Right renal pelvis (tissue), 4 donors: Measurements from ENCODE around the gene FEM1C. TPM values are rescaled to one million over a fixed set of nuclear protein-coding genes. Genes with fewer than 3 reads are reported as not detected.

Experiments
- DNase-seq, 4 donors: peaks; one replicate each; pipeline ENCODE4 v3.0.0-alpha.2; 2013; ENCODE audit warnings: low read depth in 4 of 4, low spot score in 3 of 4, missing footprints in 1 of 4
- polyA plus RNA-seq, 4 donors: library from polyadenylated mRNA; unstranded; fragments of 120-200 nt; gene quantifications; one replicate each; pipeline ENCODE4 v1.2.1, GENCODE V29; 2013; ENCODE audit not compliant: insufficient read length in 4 of 4

Gene FEM1C
- polyA plus RNA-seq, 4 donors: 18.9 to 25.8 (median 24.9) TPM

DNA sequence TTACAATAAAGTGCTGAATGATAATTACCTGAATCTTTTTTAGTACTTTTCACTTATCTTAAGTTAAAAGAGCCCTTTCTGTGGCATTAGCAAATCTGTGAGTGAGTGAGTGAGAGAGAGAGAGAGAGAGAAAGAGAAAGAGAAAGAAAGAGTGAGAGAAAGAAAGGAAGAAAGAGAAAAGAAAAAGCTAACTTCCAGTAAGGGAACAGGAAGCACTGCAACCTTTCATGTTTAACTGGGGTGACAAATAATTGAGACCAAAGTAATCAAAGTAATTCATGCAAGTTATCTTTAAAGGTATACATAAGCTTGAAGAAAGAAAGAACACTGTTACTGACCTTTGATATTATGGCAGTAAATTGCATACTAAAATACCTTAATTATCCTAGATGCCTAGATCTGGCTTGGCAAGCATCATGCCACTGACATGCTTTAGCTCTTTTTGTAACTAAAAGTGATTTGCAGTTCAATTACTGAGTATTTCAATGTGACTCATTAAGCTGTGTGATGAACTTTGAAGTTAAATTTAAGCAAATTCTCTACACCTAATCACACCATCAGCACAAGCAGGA lies 21.7 kb downstream of the FEM1C start:
- DNase-seq: no peak

DNA sequence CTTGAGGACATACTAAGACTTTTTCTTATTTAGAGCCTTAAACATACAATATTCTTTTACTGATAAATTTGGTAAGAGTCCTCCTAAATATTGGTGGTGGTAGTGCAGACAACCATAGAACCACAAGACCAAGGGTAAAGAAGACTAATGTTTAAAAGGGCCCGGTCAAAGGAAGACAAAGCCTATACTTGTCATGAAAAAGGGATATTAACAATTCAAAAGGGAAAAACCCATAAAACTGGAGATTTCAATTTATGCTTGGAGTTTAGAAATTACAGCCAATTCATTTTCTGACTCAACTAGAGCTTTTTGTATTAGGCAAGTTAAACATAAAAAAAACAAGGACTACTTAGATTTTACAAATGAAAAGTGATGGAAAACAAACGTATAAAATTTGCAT lies 24.4 kb downstream of the FEM1C start:
- no peak for DNase-seq

DNA sequence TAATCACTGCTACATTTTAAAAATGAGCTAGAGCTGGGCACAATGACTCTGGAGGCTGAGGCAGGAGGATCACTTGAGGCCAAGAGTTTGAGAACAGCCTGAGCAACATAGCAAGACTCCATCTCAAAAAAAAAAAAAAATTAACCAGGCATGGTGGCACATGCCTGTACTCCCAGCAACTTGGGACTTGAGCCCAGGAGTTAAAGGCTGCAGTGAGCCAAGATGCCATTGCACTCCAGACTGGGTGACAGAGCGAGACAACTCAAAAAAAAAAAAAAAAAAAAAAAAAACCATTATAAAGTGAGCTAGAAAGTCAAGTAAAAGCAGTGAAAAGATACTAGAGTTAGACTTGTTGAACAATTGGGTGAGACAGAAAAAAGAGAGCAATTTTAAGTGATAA lies 28.2 kb downstream of the FEM1C start:
- no peak for DNase-seq

- no peak for DNase-seq
These were observed 30.4 kb downstream of the FEM1C start for GRCh38 chr5:115514220-115514619.

GRCh38 chr5:115511632-115512031 lies 32.9 kb downstream of the FEM1C start:
- DNase-seq: no peak

DNA sequence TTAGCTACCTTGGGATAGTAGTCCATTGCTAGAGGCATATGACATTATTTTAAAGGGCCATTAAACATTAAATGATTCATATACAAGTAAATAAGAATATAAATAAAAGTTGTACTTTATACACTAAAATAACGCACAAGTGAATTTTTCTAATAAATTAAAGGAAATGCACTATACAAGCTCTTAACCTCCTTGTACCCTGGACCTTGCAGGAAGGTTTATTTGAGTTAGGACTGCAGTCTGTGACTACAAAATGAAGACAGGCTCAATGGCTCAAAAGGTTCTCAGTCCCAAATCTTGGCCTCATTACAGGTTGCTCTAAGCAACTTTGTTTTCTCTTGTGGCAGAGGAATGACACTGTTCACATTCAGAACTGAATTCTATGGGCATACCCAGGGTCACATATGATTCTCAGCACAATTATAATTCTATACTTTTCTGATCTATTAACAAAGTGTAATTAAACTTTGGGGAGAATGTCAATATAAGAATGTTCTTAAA lies 34.4 kb downstream of the FEM1C start:
- DNase-seq: no peak

- no peak for DNase-seq
These were observed 35.0 kb downstream of the FEM1C start for GRCh38 chr5:115509547-115509946.

GRCh38 chr5:115507681-115508080 lies 36.9 kb downstream of the FEM1C start:
- DNase-seq: peak in 1 of 4 donors; percentile 36

DNA sequence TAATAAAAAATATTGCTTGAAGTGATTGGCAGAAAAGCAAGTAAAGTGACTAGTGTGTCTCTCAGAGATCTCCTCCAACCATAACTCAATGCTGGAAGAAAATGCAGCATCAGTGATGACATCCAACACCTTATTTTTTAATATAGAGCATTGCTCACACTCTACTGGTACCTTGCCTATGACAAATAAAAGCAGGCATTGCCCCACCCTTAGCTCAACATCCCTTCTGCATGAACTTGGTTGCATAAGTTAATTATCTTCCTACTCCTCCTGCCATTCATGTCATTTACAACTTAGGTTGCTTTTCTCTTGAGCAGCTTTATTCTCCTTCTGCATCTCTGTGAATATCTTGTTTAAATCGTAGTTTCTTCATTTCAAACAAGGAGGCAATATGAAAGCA lies 41.2 kb downstream of the FEM1C start:
- no peak for DNase-seq

GRCh38 chr5:115501464-115502210 lies 42.9 kb downstream of the FEM1C start:
- no peak for DNase-seq

DNA sequence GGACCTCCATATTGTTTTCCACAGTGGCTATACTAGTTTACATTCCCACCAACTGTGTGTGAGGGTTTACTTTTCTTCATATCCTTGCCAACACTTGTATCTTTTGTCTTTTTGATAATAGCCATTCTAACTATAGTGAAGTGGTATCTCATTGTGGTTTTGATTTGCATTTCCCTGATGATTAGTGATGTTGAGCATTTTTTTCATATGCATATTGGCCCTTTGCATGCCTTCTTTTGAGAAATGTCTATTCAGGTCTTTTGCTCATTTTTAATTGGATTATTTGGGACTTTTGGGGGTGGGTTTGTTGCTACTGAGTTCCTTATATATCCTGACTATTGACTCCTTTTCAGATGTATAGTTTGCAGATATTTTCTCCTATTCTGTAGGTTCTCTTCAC lies 44.4 kb downstream of the FEM1C start:
- no peak for DNase-seq

GRCh38 chr5:115496936-115497576 lies 47.5 kb downstream of the FEM1C start:
- DNase-seq: no peak

DNA sequence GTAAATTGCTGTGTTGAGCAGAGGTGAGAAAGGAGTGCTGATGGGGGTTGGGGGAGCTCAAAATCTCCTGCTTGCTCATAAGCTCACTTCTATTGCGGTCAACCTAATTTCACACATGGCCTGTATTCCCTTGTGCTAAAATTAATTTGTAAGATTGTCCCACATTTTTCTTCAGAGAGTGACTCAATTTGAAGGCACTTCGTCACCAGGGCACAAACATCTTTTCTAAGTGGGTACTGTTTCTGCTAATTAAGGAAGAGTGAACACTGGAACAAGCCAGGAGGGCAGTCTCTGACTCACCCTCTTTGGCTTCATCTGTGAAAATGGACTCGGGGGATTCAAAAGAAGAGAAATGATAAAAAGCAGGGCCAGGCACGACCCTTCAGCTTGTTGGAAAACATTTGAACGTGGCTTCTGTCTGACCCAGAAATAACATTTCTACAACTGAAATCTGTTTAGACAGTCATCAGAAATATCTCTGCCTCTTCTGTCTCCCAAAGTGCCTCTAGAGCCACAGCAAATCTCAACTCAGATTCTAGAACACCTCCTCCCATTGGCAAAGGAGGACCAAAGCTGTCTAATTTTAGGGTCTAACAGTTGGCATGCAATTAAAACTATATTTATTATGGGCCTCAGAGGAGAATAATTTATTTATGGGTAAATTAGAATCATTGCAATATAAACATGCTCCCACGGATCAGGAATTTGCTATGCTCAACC lies 49.8 kb downstream of the FEM1C start:
- no peak for DNase-seq

- DNase-seq: no peak
These were observed 54.0 kb downstream of the FEM1C start for GRCh38 chr5:115490596-115490995.

- no peak for DNase-seq
These were observed 54.8 kb downstream of the FEM1C start for GRCh38 chr5:115489733-115490132.

DNA sequence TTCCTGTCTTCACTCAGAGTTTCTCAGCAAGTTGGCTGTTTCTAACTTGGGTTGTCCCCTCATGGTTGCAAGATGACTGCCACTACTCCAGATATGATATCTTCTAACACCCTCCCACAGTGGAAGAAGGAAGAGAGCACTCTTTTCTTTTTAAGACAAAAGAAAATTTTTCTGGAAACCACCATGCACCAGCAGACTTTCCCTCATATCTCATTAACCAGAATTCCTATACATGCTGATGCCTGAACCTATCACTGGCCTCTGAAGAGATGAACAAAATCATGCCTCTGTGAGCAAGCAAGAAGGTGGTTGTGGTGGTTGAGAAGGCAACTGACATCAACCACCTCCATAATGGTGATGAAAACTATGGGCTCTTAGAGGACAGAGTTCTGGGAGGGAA lies 56.8 kb downstream of the FEM1C start:
- DNase-seq: no peak

DNA sequence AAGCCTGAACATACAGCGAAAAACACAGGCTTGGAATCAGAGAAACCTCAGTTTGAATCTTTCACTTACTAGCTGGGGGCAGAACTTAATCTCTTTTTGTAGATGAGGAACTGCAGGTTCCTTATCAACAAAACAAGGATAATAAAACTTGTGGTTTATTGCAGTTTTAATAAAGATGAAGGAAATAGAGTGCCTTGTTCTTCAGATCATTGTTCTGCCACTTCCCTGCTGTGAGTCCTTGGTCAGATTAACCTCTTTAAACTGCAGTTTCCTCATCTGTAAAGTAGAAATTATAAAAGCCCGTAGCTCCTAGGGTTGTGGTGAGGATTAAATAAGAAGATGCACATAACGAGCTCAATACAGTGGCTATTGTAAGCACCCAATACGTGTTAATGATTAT lies 57.4 kb downstream of the FEM1C start:
- DNase-seq: no peak

- DNase-seq: no peak
These were observed 57.8 kb downstream of the FEM1C start for GRCh38 chr5:115486728-115487127.

DNA sequence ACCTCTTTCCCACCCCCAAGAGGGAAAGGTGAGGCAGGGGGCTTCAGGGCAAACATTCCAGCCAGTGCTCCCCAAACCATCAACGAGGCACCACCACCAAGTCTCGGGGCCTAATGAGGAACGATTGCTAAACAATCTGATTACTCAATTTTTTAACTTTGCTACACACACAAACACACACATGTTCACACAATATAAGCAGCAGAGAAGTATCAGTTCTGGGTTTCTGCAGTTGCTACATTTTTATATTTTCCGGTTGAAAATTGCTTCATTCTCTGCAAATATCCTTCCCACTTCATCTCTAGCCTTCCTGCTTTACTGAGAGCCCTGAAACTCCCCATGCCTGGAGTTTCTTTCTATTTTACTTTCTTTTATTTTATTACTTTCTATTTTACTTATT lies 60.2 kb downstream of the FEM1C start:
- DNase-seq: no peak

- no peak for DNase-seq
These were observed 63.7 kb downstream of the FEM1C start for GRCh38 chr5:115480900-115481299.

- DNase-seq: no peak
These were observed 64.3 kb downstream of the FEM1C start for GRCh38 chr5:115480271-115480670.
